Measurements from ENCODE around the gene TARBP2. TPM values are rescaled to one million over a fixed set of nuclear protein-coding genes. Genes with fewer than 3 reads are reported as not detected.
A peak's percentile ranks its signal among the peaks of the same experiment; 100 is the strongest.

The TARBP2 gene
- total and polyA plus RNA-seq, 4 donors, result 15.7 to 22.0 (median 18.4) TPM

DNA sequence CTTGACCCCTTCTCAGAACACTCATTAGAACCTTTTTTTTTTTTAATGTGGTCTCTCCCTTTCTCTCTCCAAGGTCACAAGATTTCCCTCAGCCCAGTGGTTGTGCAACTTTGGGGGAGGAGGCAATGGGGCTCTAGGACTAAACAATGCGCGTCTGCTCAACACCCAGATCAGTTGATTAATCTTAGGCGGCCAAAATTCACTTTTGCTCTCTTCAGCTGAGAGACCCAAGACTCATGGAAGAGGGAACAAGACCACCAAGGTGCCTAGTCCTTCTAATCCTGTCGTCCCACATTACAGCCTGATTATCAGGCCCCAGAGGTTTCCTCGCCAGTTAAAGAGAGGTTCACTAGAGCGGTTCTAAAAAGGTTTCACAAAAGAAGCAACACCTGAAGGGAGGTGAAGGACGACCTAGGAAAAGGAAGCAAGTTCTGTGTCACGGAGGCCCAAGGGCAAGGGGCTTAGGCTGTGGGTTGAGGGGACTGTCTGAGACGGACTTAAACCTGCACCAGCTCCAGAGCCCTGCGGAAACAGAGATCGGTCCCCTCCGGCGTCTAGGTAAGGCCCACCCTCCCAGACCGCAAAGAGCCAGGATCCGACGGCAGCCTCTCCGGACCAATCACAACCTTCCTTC lies 824 bp upstream of the TARBP2 start:
- under 1% methylated on average over 17 of the region's 17 CpGs for WGBS
- Histone ChIP-seq H3K36me3 (ENCODE audit: control insufficient read depth in 4 of 4, insufficient read depth in 3 of 4, low read depth in 1 of 4, low read length in 3 of 4) (peaks cover 0 to 2% (median under 1%) of the 10 kb centered on the region in 4 donors), H3K4me1 (ENCODE audit: control insufficient read depth in 4 of 4, insufficient read depth in 4 of 4, low read length in 3 of 4) (peaks cover 5 to 37% (median 21%) of the 10 kb centered on the region in 4 donors), H3K4me3 (ENCODE audit: low read depth in 1 of 3, low read length in 3 of 3) (peak overlapping the region; percentile 46 to 91 (median 80)), H3K9ac (ENCODE audit: low read depth in 1 of 2, low read length in 2 of 2) (peak overlapping the region; percentile 92 to 100), H3K9me3 (ENCODE audit: control insufficient read depth in 4 of 4, low read length in 3 of 4) (no peaks in the 10 kb centered on the region), H3K27ac (ENCODE audit: low read depth in 1 of 2, low read length in 2 of 2) (peak overlapping the region; percentile 98 to 99), H3K27me3 (ENCODE audit: control insufficient read depth in 4 of 4, insufficient read depth in 4 of 4, low read length in 3 of 4) (no peaks in the 10 kb centered on the region)
- no peak for DNase-seq (ENCODE audit: low spot score)
- TF ChIP-seq NR2F2 (IDR thresholded peaks at IDR 0.05) (peak; percentile 40), TAF1 (conservative IDR thresholded peaks at IDR 0.05) (peak; percentile 76), REST (IDR thresholded peaks at IDR 0.05) (peak; percentile 70), RXRA (IDR thresholded peaks at IDR 0.05) (peak; percentile 6 to 21)
- TF ChIP-seq, protein P1, sequence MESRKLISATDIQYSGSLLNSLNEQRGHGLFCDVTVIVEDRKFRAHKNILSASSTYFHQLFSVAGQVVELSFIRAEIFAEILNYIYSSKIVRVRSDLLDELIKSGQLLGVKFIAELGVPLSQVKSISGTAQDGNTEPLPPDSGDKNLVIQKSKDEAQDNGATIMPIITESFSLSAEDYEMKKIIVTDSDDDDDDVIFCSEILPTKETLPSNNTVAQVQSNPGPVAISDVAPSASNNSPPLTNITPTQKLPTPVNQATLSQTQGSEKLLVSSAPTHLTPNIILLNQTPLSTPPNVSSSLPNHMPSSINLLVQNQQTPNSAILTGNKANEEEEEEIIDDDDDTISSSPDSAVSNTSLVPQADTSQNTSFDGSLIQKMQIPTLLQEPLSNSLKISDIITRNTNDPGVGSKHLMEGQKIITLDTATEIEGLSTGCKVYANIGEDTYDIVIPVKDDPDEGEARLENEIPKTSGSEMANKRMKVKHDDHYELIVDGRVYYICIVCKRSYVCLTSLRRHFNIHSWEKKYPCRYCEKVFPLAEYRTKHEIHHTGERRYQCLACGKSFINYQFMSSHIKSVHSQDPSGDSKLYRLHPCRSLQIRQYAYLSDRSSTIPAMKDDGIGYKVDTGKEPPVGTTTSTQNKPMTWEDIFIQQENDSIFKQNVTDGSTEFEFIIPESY (IDR thresholded peaks at IDR 0.05), result no peak

DNA sequence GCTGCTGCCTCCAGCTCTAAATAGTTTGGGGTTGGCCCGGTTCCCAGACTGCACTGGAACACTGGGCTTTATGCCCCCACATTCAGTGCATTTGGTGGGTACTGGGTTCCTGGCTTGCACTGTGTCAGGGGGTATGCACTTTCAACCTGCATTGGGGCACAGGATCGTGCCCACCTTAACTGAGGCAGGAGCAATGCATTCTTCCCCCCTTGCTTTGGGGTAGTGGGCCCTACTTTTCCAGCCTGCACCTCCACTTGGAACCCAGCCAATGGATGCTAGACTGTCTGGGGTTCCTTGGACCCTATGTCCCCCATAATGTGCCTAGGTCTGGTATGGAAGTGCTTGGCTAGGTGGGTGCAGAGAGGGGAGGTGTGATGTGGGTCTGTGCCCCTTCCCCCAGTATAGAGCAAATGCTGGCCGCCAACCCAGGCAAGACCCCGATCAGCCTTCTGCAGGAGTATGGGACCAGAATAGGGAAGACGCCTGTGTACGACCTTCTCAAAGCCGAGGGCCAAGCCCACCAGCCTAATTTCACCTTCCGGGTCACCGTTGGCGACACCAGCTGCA lies 615 bp downstream of the TARBP2 start:
- Histone ChIP-seq H3K27ac (ENCODE audit: low read depth in 1 of 2, low read length in 2 of 2) (peak overlapping the region; percentile 98 to 99), H3K9ac (ENCODE audit: low read depth in 1 of 2, low read length in 2 of 2) (peak overlapping the region; percentile 60 to 68), H3K4me3 (ENCODE audit: low read depth in 1 of 3, low read length in 3 of 3) (peak overlapping the region; percentile 73 to 89 (median 74)), H3K9me3 (ENCODE audit: control insufficient read depth in 4 of 4, low read length in 3 of 4) (no peaks in the 10 kb centered on the region), H3K27me3 (ENCODE audit: control insufficient read depth in 4 of 4, insufficient read depth in 4 of 4, low read length in 3 of 4) (no peaks in the 10 kb centered on the region), H3K4me1 (ENCODE audit: control insufficient read depth in 4 of 4, insufficient read depth in 4 of 4, low read length in 3 of 4) (peaks cover 5 to 30% (median 21%) of the 10 kb centered on the region in 4 donors), H3K36me3 (ENCODE audit: control insufficient read depth in 4 of 4, insufficient read depth in 3 of 4, low read depth in 1 of 4, low read length in 3 of 4) (peaks cover 0 to 14% (median 4%) of the 10 kb centered on the region in 4 donors)
- TF ChIP-seq HNF4A (conservative IDR thresholded peaks at IDR 0.05) (peak in 1 of 2 donors; percentile 3), EGR1 (IDR thresholded peaks at IDR 0.05; ENCODE audit: low read depth in 2 of 2) (no peak)
- WGBS, result 71% methylated on average over 10 of the region's 10 CpGs
- DNase-seq (ENCODE audit: low spot score), result no peak

GRCh38 chr12:53502331-53502730 lies 1.2 kb downstream of the TARBP2 start:
- H3K4me3 ChIP-seq (ENCODE audit: low read depth in 1 of 3, low read length in 3 of 3), result peak overlapping the region; percentile 73 to 89 (median 74)
- 58% methylated on average over 9 of the region's 9 CpGs for WGBS
- TF ChIP-seq NR2F2 (IDR thresholded peaks at IDR 0.05) (no peak), TAF1 (conservative IDR thresholded peaks at IDR 0.05) (no peak), RXRA (IDR thresholded peaks at IDR 0.05) (no peak), EGR1 (IDR thresholded peaks at IDR 0.05; ENCODE audit: low read depth in 2 of 2) (no peak), GABPA (IDR thresholded peaks at IDR 0.05 in 1 of 2, conservative IDR thresholded peaks at IDR 0.05 in 1 of 2) (no peak), HNF4G (IDR thresholded peaks at IDR 0.05) (no peak), HNF4A (conservative IDR thresholded peaks at IDR 0.05) (no peak)
- peaks cover 5 to 30% (median 21%) of the 10 kb centered on the region in 4 donors for H3K4me1 ChIP-seq (ENCODE audit: control insufficient read depth in 4 of 4, insufficient read depth in 4 of 4, low read length in 3 of 4)
- peak overlapping the region; percentile 98 to 99 for H3K27ac ChIP-seq (ENCODE audit: low read depth in 1 of 2, low read length in 2 of 2)
- no peak for DNase-seq (ENCODE audit: low spot score)
- H3K36me3 ChIP-seq (ENCODE audit: control insufficient read depth in 4 of 4, insufficient read depth in 3 of 4, low read depth in 1 of 4, low read length in 3 of 4), result peaks cover 0 to 19% (median 4%) of the 10 kb centered on the region in 4 donors
- no peaks in the 10 kb centered on the region for H3K27me3 ChIP-seq (ENCODE audit: control insufficient read depth in 4 of 4, insufficient read depth in 4 of 4, low read length in 3 of 4)
- no peaks in the 10 kb centered on the region for H3K9me3 ChIP-seq (ENCODE audit: control insufficient read depth in 4 of 4, low read length in 3 of 4)
- H3K9ac ChIP-seq (ENCODE audit: low read depth in 1 of 2, low read length in 2 of 2), result peak overlapping the region in 1 of 2 donors; percentile 60

All from liver (tissue), 9 donors.